Smooth muscle cell of the coronary artery (primary cell): ENCODE results near the gene PGPEP1. TPM values are rescaled to one million over a fixed set of nuclear protein-coding genes. Genes with fewer than 3 reads are reported as not detected.

Source experiments
- total RNA-seq: library from RNA; depleted of rRNA; stranded (reverse); fragments of >200 nt; gene quantifications from 2 replicates; pipeline ENCODE4 v1.2.3, GENCODE V29; 2014; ENCODE audit warnings: low replicate concordance

Gene PGPEP1
- total RNA-seq = 37.3 and 90.9 TPM in 2 replicates

GRCh38 chr19:18340190-18340989 is at the start of gene PGPEP1:
TSS of gene PGPEP1 (plus strand) at chr19:18340598. CDS start at chr19:18340682, 84 bp downstream.

GRCh38 chr19:18322759-18323460 is 17.5 kb upstream of the PGPEP1 start, which contains the start of gene LSM4:
TSS of gene LSM4 (minus strand) at chr19:18323076. CDS start at chr19:18323020, 56 bp downstream.

DNA sequence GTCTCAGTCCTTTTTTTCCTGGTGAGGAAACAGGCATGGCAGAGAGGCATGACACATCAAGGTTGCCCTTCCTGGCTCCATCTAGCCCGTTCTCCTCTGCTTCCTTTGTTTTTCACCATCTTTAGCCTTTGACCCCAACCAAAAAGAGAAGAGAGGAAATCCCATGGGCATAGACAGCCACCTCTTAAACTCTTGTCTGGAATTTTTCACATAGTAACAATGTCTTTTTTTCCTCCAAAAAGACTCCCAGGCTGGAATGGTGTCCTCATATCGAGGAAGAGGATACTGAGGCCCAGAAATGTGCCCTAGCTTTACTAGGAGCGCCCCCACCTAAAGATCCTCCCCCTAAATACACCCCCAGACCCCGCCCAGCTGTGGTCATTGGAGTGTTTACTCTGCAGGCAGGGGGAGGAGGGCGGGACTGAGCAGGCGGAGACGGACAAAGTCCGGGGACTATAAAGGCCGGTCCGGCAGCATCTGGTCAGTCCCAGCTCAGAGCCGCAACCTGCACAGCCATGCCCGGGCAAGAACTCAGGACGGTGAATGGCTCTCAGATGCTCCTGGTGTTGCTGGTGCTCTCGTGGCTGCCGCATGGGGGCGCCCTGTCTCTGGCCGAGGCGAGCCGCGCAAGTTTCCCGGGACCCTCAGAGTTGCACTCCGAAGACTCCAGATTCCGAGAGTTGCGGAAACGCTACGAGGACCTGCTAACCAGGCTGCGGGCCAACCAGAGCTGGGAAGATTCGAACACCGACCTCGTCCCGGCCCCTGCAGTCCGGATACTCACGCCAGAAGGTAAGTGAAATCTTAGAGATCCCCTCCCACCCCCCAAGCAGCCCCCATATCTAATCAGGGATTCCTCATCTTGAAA is 45.5 kb downstream of the PGPEP1 start, which contains the start of gene GDF15:
Gene GDF15, plus strand, starts transcription at position 484 of the 868 bp plus-strand sequence. Its CDS starts 32 bp downstream, at position 516.

GRCh38 chr19:18397242-18398202 is 57.1 kb downstream of the PGPEP1 start, which contains the start of gene LRRC25:
TSS of gene LRRC25 (minus strand) at chr19:18397622. CDS start at chr19:18396963, 659 bp downstream.

GRCh38 chr19:18419195-18419698 is 78.8 kb downstream of the PGPEP1 start, which contains the start of gene SSBP4:
TSS of gene SSBP4 (plus strand) at chr19:18419398. CDS start at chr19:18419649, 251 bp downstream.

Other genes with a start within 250 kb of the PGPEP1 start
- 1.7 and 3.2 TPM in 2 replicates for gene MAST3, start 242.8 kb upstream of the PGPEP1 start, total RNA-seq
- 6.9 and 8.5 TPM in 2 replicates for gene PIK3R2, start 187.4 kb upstream of the PGPEP1 start, total RNA-seq
- gene IFI30, start 166.8 kb upstream of the PGPEP1 start, total RNA-seq = 6.1 and 16.7 TPM in 2 replicates
- gene MPV17L2, start 147.4 kb upstream of the PGPEP1 start, total RNA-seq = 3.3 and 11.6 TPM in 2 replicates
- 1.4 and 3.4 TPM in 2 replicates for gene RAB3A, start 136.6 kb upstream of the PGPEP1 start, total RNA-seq
- gene PDE4C, start 114.2 kb upstream of the PGPEP1 start, total RNA-seq = 1.6 and 2.1 TPM in 2 replicates
- 0.23 and 1.3 TPM in 2 replicates for gene IQCN, start 66.1 kb upstream of the PGPEP1 start, total RNA-seq
- gene JUND, start 59.0 kb upstream of the PGPEP1 start, total RNA-seq = 28.0 and 106 TPM in 2 replicates
- 37.7 and 155 TPM in 2 replicates for gene LSM4, start 17.5 kb upstream of the PGPEP1 start, total RNA-seq
- 17.9 and 53.0 TPM in 2 replicates for gene GDF15, start 45.6 kb downstream of the PGPEP1 start, total RNA-seq
- gene LRRC25, start 57.0 kb downstream of the PGPEP1 start, total RNA-seq = under 0.01 TPM in 1 of 2 replicates, not detected in the other
- 36.4 and 41.5 TPM in 2 replicates for gene SSBP4, start 78.8 kb downstream of the PGPEP1 start, total RNA-seq
- 5.6 and 36.9 TPM in 2 replicates for gene ISYNA1, start 97.5 kb downstream of the PGPEP1 start, total RNA-seq
- 11.6 and 18.1 TPM in 2 replicates for gene ELL, start 181.5 kb downstream of the PGPEP1 start, total RNA-seq
- 236 and 376 TPM in 2 replicates for gene FKBP8, start 203.0 kb downstream of the PGPEP1 start, total RNA-seq
- 44.7 and 69.2 TPM in 2 replicates for gene KXD1, start 217.3 kb downstream of the PGPEP1 start, total RNA-seq
- 1,109 and 1,287 TPM in 2 replicates for gene UBA52, start 231.3 kb downstream of the PGPEP1 start, total RNA-seq
- gene REX1BD, start 248.2 kb downstream of the PGPEP1 start, total RNA-seq = 58.5 and 69.9 TPM in 2 replicates